Esophagus muscularis mucosa (tissue), 4 donors: ENCODE data around the gene TCF3.

Source experiments
- CTCF ChIP-seq, 3 experiments: fragments of 200-600 bp in 2 of 3; fragments of 450-650 bp in 1 of 3; sonication (generic) in 2 of 3; IDR thresholded peaks; one replicate each; pipeline ENCODE4 v1.5.1; 2017 to 2019; ENCODE audit warnings: antibody characterized with exemption in 3 of 3, mild to moderate bottlenecking in 2 of 3, moderate library complexity in 1 of 3
- EP300 ChIP-seq: sonication (generic); formaldehyde crosslinking; IDR thresholded peaks from one replicate; pipeline ENCODE4 v1.6.1; 2017; ENCODE audit warnings: antibody characterized with exemption
- POLR2A ChIP-seq: fragments of 450-650 bp; IDR thresholded peaks from one replicate; pipeline ENCODE4 v1.6.1; 2017; ENCODE audit warnings: antibody characterized with exemption, moderate library complexity, mild to moderate bottlenecking, low read depth
- POLR2AphosphoS5 ChIP-seq, 2 donors: sonication (generic); formaldehyde crosslinking; IDR thresholded peaks; one replicate each; pipeline ENCODE4 v1.6.1; 2017; ENCODE audit warnings: antibody characterized with exemption in 2 of 2

GRCh38 chr19:1661995-1662394 is 9.6 kb upstream of the TCF3 start:
- TF ChIP-seq CTCF (IDR thresholded peaks at IDR 0.05) (no peak), POLR2A (no peak), POLR2AphosphoS5 (IDR thresholded peaks at IDR 0.05) (no peak), EP300 (no peak)
